GM19397 (cell line): ENCODE results near the gene PPIL6.
A peak's percentile ranks its signal among the peaks of the same experiment; 100 is the strongest.

Experiments used
- ATAC-seq: cut with Tn5 transposase; IDR thresholded peaks from one replicate; pipeline ENCODE4 v1.9.1; 2021; ENCODE audit warnings: mild to moderate bottlenecking, moderate library complexity; ENCODE audit not compliant: unreplicated experiment

The PPIL6 gene

DNA sequence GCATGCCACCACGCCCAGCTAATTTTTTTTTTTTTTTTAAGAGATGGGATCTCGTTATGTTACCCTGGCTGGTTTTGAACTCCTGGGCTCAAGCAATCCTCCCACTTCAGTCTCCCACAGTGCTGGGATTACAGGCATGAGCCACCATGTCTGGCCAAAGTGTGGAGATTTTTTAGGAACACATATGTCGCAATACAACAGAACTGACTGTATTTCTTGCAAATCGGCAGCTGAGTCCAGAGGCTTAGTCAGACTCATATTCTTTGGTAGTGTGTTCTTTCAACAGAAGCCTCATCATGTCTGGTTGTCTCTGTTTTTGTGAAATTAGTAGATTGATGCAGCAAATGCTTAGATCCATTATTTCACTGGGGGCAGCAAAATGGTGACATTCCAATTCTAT, 34.2 kb downstream of the PPIL6 start:
- no peak for ATAC-seq

DNA sequence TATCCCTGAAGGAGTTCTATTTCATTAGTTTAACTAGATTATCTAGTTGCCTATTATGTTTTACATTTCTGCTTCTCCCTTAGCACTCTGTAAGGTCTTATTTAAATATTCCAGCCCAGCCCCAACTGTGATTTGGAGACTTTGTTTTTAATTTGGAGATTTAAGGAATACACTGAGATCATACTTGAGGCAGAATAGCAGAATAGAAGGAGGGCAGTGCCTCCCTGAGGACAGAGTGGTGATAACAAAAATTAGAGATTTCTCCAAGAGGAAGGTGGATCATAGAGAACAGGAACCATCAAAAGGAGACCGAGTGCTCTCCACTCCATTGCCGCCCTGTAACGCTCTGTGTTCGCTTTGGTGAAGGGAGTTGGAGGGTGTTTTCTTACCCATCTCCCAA, 43.4 kb downstream of the PPIL6 start:
- no peak for ATAC-seq

DNA sequence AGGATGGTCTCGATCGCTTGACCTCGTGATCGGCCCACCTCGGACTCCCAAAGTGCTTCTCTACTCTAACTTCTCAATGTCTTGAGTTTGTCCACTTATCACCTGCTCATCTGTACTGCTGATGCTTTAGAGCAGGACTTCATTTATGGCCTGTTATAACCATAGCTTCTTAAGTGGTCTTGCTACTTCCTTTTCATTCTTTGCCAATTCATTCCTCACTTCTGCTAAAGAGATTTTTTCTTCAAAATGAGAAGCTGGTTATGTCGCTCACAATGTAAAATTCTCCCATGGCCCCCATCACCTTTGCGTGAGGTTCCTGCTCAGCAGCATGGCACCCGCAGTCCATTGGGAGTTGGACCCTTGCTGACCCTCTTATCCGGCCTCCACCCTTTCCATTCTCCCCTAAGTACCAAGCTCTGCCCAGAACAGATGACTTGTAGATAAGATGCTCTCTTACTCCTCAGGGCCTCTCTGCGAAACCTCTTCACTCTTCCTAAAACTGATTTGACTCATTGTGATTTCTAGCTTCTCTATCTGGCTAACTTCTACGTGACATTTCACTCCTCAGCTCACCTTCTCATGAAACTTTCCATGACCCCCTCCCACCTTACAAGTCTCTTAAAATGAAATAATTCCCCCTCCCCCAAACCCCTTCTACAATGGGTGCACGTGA, 44.2 kb downstream of the PPIL6 start:
- ATAC-seq: no peak

DNA sequence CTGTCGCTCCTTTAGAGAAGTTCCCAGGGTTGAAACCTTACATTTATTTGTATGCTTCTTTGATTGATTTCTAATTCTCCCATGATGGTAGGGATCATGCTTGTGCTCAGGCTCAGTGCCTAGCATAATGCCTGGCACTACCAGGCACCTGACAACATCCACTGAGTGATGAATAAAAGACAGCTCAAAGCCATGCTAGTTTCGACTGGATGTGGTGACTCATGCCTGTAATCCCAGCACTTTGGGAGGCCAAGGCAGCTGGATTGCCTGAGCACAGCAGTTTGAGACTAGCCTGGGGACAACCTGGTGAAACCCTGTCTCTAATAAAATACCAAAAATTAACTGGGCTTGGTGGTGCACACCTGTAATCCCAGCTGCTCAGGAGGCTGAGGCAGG, 46.5 kb downstream of the PPIL6 start:
- no peak for ATAC-seq

DNA sequence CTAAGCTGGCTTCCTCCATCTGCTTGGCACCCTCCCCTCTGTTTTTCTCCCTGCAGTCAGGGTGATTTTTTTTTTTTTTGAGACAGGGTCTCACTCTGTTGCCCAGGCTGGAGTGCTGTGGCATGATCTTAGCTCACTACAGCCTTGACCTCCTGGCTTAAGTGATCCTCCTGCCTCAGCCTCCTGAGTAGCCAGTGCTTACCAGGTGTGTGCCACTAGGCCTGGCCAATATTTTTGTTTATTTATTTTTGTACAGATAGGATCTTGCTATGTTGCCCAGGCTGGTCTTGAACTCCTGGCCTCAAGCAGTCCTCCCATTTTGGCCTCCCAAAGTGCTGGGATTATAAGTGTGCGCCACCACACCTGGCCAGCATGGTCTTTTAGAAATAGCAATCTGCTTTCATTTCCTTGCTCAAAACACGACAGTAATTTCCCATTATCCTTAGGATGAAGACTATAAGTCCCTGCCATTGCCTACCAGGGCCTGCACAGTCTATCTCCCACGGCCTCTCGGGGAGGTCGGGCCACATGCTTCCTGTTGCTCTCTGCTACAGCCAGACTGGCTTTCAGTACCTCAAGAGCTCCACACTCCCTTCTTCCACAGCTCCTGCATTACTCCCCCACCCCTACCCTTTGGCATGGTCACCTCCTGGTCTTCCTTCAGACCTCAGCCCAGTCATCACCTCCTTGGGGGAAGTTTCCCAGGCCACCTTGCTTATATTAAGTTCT, 47.1 kb downstream of the PPIL6 start:
- ATAC-seq: no peak

DNA sequence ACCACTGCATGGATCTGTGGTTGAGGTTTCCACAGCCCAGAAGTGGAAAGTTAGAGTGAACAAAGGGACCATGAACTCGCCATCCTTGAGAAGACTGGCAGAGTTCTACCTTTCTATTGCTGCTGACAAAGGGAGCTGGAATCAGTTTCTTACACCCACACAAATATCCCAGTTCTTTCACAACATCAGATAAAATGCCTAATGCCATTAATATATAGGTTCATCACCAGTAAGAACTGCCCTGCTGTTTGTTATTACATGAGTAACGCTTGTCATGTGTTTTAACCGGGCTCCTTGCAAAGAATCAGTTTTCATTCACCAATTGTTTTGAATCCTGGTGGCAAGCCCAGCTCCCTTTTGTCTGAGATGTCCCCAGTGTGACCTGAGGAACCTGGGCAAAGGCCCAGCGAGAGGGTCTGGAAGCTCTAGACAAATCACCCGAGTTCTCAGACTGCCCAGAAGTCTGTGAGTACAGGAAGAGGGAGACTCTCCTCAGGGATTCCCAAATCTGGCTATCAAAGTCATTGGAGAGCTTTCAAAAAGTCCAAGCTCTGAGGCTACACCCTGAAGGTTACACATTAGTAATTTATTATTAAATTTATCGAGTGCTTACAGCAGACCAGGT, 50.7 kb downstream of the PPIL6 start:
- no peak for ATAC-seq

DNA sequence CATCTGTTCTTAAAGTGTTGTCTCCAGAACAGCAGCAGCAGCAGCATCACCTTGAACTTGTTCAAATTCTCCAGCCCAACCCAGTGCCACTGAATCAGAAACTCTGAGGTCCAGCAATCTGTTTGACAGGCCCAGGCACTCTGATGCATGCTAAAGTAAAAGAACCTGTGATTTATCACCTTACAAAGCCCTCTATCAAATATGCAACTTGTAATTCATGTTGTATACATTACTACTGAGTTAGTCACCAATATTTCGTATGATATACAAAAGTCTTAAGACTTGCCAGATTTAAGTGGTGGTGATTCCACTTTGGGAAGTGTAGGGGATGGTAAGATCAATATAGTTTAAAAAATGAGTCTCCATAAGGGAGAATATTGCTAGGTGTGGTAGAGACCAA, 52.2 kb downstream of the PPIL6 start:
- no peak for ATAC-seq

DNA sequence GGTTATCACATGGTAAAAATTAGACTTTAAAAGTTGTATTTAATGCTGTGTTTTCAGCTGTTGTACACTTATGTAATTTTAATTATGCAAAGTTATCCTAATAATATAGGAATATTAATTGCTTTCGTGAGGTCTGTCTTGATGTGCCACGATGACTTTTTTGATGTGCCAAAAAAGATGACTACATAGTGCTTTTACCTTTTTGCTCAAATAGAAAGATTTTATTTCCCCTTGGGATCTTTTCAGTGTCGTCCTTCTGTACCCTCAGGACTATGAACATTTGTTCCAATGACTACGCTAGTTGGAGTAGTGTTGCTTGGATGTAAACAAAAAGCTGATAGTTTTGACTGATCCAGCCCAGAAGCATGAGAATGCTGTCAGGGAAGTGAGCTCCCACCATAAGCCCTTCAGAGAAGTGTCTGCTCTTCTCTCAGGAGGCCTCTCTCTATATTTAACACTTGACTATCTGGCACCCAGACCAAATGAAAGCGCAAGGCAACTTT, 56.9 kb downstream of the PPIL6 start:
- no peak for ATAC-seq

DNA sequence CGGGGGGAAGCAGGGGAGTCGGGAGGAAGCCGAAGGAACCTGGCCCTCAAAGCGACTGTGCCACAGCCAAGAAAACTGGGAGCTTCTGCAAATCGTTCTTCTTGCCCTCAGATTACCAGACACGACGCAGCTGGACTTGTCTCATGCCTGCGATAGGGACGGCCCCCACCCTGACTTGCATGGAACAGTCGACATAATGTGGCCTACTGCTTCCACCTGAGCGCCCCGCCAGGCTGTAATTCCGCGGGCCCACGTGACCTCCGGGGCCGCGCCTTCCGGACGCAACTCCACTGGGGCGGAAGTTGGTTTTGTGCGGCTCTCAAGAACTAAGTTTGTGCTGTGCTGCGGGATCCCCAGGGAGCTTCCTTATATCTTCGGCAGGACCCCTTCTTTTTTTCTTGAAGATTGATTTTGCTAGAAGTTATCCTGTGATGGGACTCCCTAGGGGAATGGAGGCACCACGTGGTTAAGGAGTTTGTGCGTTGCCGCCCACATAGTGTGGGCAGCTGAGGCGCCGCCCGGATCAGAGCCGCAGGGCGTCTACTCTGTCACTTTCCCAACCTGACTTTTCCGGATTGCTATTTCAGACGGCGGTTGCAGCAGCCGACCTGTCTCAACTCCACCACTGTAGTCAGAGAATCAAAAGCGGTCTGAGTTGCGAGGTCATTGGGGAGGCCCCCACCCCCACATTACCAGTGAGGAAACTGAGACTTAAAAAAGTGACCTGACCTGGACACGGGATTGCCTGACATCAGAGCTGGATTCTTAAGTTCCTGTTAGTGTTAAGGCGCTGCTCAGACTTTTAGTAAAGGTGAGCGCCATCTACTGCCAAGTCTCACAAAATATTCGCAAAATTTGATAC, 57.6 kb downstream of the PPIL6 start:
- ATAC-seq: peak; percentile 69

DNA sequence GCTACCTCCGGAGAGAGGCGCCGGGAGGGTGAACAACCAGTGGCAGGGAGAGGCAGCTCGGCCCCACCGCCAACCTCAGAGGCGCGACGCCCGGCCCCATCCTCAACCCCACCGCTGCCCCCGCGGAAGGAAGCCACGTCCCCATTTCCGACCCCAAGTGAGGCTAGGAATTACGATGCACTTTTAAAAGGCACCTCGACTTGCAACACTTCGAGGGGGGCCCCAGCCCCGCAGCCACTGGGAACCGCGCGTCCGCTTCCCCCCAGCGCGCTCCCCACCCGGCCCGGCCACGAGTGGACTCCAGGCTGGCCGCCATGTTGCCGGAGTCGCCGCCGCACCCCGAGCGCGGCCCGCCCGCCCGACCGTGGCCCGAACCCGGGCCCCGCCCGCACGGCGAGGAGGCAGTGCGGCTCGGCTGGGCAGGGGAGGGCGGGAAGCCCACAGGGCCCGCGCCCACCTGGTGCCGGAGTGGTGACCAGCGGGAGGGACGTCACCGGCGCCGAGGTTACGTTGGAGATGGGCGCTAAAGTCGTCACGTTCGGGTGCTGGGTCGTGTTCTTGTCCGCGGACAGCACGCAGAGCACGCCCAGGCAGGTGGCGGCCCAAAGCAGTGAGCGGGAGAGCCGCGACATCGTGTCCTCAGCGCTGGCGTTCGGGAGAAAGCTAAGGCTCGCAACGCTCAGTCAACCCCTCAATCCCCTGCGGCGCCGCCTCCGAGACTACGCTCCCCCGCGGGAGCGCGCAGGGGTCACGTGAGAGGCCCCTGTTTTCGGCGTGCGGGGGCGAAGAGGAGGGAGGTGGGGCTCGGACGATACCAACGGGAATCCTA, 58.5 kb downstream of the PPIL6 start, which contains the start of gene CD164:
TSS of gene CD164 (minus strand) at position 721 of the 829 bp plus-strand sequence. CDS start at position 632, 89 bp downstream.
- ATAC-seq: peak; percentile 59

DNA sequence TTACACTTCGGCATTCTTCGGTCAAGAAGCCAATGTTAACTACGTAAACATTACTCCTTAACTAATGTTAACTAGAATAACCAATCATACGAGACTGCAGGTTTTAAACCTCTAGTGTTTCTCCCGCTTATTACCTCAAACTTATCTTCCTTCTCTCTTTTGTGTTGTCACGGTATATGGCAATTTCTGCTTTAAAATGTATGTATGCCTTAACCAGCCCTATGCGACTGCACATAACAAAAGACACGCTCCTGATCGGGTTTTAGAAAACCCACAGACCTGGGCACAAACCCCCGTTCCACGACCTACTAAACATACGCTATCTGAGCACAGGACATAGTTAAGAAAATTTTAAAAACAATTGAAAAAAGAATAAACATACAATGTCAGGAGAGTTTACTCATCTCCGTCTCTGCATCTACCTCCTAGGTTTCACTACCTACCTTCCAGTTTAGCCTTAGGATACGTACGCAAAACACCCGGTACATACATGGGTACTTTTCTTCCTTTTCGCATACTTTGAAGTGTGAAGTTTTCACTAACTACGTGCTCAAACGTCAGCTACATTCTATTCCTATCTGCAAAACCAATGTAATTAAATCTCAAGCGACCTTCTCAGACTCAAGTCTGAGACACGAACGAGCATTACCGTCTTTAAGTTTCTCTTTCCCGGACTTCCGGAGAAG, 59.2 kb downstream of the PPIL6 start:
- no peak for ATAC-seq

DNA sequence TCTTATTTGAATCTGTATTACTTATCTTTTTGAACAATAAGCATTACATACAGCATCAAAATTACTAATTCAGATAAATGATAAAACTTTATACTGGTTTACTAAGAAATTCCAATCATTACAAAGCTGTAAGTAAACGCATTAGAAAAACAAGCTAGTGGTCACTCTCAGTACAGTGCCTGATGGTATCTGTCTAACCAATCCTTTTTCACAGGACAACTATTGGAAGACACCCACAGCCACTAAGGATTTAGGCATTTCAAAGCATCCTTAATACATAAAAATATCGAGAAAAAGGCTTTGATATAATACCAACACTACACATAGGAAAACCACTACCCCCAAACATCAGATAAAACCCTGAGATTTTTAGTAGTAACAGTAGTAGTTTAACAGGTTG, 60.7 kb downstream of the PPIL6 start:
- no peak for ATAC-seq

DNA sequence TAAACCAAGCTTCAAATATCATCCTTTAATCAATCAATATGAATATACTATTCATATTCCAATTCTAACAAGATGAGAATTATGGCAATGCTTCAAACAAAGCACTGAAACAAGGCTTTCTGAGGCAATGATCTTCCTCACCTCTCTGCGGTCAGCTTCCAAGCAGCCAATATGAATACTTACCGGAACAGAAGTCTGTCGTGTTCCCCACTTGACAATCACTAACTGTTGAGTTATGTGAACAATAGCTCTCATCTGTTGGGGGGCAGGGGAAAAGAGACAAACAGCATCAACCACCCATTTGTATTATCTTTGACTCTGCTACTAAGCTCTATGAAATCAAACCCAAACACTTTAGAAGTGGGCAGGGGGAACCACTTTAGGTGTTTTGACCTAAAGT, 62.7 kb downstream of the PPIL6 start:
- no peak for ATAC-seq

DNA sequence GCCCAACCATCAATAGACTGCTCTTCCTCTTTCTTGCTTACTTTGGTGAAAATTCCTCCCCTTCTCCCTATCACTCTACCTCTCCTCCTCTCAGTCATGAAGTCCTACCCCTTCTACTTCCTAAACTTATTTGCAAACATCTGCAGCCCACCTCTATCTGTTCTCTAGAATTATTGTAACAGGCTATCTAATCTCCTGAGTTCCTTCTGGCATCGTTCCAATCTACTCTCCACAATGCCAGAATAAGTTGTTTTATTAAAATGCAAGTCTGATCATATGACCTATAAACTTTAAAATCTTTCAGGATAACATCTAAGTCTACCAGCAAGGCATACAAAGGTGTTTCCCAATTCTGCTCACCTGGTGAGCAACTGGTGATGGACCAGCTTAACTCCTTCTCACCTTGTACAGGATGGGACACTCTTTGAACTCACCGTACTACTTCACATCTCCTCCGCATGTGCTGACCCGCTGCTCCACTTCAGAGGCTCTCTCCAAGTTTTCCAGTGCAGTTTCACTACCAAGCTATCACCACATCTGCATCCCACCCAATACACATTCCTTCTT, 66.0 kb downstream of the PPIL6 start:
- no peak for ATAC-seq

DNA sequence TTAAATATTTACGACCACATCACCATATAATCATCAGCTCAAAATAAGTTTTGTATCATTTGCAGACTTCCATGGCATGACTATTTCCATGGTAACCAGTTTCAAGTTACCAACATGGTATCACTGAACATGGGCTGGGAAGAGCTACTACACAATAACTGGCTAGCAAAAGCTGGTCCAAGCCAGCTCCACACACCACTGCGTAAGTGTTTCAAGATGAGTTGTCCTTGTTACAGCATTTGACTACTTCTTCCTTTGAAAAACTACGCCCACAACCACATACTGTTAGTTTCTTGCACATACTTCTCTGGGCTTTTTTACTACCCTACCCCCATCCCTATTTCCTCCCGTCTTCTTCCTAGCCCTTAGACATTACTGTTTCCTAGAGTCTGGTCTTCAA, 66.7 kb downstream of the PPIL6 start:
- peak; percentile 93 for ATAC-seq

DNA sequence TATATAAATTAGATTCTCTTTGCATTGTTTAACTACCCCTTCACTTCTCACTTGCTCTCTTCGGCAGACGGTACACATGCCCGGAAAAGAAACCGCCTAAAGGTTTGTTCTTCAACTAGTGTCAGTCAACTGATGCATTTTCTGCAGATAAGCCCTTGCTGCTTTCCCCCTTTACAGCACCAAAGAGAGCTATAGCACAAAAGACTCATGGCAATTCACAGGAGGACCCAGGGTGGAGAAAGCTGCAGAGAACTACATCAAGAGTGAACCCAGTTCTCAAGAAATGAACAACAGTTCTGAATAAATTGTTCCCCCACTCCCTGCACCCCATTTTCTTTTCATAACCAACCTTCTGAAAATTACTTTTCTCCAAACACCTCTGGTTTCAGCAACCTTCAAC, 67.1 kb downstream of the PPIL6 start:
- peak; percentile 15 for ATAC-seq

DNA sequence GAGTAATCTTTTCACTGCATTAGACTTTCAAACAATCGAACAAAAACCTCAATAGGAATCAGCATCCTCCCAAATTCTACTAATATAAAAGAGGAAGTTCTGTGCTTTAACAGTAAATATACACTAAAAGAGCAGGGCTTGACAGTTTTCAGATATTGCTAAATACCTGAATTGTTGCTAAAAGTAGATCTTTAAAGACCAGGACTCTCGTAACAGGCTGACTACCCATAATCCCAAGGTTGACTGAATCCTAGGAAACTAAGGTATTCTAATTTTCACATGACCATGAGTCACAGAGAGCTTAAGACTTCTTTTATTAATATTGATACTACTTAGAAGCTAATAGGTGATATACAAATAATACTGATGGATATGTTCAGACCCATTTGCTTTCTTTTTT, 68.3 kb downstream of the PPIL6 start:
- ATAC-seq: no peak

DNA sequence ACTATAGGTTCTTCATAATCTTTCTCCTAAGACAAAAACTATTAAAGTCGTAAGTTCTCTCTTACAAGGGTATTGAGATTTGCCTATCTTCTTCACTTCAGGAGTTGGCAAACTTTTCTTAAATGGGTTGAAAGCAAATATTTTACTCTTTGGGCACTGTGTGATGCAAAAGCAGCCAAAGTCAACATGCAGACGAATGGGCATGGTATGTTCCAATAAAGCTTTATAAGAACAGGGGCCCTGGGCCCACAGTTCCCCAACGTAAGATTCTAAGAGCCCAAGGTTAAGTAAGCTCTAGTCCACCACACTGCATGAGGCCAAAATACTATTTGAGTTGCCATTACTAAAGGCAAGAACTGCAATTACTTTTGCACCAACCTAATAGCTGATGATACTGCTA, 69.6 kb downstream of the PPIL6 start:
- no peak for ATAC-seq

DNA sequence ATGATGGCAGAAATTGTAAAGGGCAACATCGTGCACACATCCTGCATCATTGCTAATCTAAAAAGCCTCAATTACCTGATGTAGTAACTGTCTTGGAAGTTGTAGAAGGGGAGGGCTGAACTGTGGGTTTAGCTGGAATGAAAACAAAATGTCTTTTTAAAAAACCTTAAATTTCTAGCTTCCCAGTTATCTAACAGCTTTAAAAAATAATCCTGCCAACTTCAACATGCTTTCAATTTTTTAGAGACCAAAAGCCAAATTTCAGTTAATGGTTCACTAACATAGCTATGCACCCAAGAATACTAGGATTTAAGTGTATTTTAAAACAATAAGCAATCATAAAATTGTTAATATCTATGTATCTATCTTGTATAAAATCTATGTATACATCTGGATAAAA, 70.1 kb downstream of the PPIL6 start:
- no peak for ATAC-seq
